Naive thymus-derived CD8-positive, alpha-beta T cell (primary cell): ENCODE measurements around the gene ZNF569. TPM values are rescaled to one million over a fixed set of nuclear protein-coding genes. Genes with fewer than 3 reads are reported as not detected.
A peak's percentile ranks its signal among the peaks of the same experiment; 100 is the strongest.

Experiments used
- ATAC-seq, 2 donors: fragments of 150-1000 bp; cut with Tn5 transposase in 1 of 2; sonication (Bioruptor Pico), chemical (Tn5 transposase) in 1 of 2; 1 replicate in 1 of 2; 2 replicates in 1 of 2; pipeline ENCODE4 v1.10.0; 2021; ENCODE audit warnings: mild to moderate bottlenecking in 2 of 2, moderate library complexity in 2 of 2
- POLR2A ChIA-PET: fragments of 350-600 bp; sonication (Branson Sonifier 250); formaldehyde crosslinking; loops from one replicate; lab custom pipeline; 2021; ENCODE audit warnings: antibody characterized with exemption; lab: Charles Lee
- DNase-seq, 10 donors: peaks; one replicate each; pipeline versions ENCODE4 v3.0.0 to v3.0.0-alpha.2; 2020 to 2022
- H3K27ac Mint-ChIP-seq, 10 donors: one replicate each; pipeline ENCODE4 v1.8.0; 2020 to 2022; ENCODE audit warnings: mild to moderate bottlenecking in 10 of 10, mixed read lengths in 10 of 10, moderate library complexity in 4 of 10, inconsistent platforms in 1 of 10
- H3K27me3 Mint-ChIP-seq, 5 donors: one replicate each; pipeline ENCODE4 v1.8.0; 2021 to 2022; ENCODE audit warnings: mixed read lengths in 5 of 5
- H3K36me3 Mint-ChIP-seq, 3 donors: one replicate each; pipeline ENCODE4 v1.8.0; 2020 to 2022; ENCODE audit warnings: mixed read lengths in 3 of 3, mild to moderate bottlenecking in 2 of 3, inconsistent platforms in 1 of 3
- H3K4me1 Mint-ChIP-seq, 4 donors: one replicate each; pipeline ENCODE4 v1.8.0; 2021 to 2022; ENCODE audit warnings: mixed read lengths in 4 of 4
- H3K4me3 Mint-ChIP-seq, 10 donors: one replicate each; pipeline ENCODE4 v1.8.0; 2020 to 2022; ENCODE audit warnings: mild to moderate bottlenecking in 10 of 10, mixed read lengths in 10 of 10, moderate library complexity in 6 of 10, inconsistent platforms in 1 of 10
- H3K9me3 Mint-ChIP-seq, 9 donors: one replicate each; pipeline ENCODE4 v1.8.0; 2020 to 2022; ENCODE audit warnings: mixed read lengths in 9 of 9, mild to moderate bottlenecking in 3 of 9, inconsistent platforms in 1 of 9, moderate library complexity in 1 of 9
- polyA plus RNA-seq, 3 donors: library from polyadenylated mRNA; unstranded; fragments of 300-500 nt; fragmentation: Illumina TruSeq; gene quantifications; one replicate each; pipeline ENCODE4 v1.2.3, GENCODE V29; 2021
- total RNA-seq, 8 experiments: library from RNA in 2 of 8; stranded (reverse) in 2 of 8; gene quantifications; one replicate each; pipeline ENCODE4 v1.2.3 and lab custom pipeline; 2021 to 2026

Gene ZNF569
- 10 to 100 TPM; 16.0 to 20.9 TPM for total RNA-seq
- 1 to 10 TPM; 3.0 to 6.6 (median 6.5) TPM for polyA plus RNA-seq
- total RNA-seq (lab: John Stamatoyannopoulos, UW) = 10.8 to 26.6 (median 14.2) reads per million in 6 experiments

DNA sequence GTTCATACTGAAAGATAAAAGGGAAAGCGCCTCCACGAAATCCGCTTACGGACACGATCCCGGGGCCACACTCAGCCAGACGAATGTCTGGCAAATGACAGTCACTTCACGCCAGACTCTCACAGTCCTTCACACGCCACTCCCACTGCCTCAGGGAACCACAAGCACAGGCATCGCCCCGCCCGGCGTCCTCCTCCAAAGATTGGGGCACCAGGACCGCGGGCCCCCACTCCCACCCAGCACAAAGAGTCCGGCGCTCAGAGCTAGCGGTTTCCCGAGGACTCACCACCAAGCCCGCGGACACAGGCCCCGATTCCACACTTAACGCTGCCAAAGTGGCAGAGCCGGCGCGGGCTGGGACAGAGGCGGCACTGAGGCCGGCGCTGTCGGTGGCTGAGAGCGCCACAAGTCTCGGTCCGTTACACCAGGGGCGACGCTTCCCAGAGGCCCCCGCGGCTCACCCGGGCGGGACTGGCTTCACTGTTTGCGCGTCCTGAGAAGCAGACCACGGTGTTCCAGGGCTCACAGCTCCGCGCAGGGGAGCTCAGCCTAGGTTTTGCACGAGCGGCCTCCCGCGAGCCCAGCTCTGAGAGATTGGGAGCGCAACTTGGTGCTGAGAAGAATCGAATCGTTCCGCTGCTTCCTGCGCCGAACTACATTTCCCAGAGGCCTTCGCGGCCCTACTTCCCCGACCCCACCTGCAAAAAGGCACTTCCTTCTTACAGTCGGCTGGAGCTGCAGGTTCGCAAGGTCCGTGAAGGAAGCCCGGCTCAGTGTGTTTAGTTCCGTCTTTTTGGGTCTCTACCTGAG lies at the start of gene ZNF569:
ZNF569 (minus strand) TSS at position 647 of the 810 bp plus-strand sequence. CDS start 22,523 bp downstream, outside the sequence.
- Mint-ChIP-seq H3K4me3 (peak within 1 kb of the TSS; percentile 88 to 98 (median 97)), H3K4me1 (peaks cover 33 to 47% (median 40%) of the 10 kb centered on the region in 4 donors), H3K27ac (peak within 1 kb of the TSS; percentile 92 to 100 (median 98)), H3K36me3 (peaks cover 17 to 27% (median 17%) of the 10 kb centered on the region in 3 donors), H3K27me3 (no peaks in the 10 kb centered on the region), H3K9me3 (peaks cover 0 to 33% (median 18%) of the 10 kb centered on the region in 9 donors)
- POLR2A ChIA-PET = interaction anchor here (0.9 to 4.3 kb wide), 17 partner anchors 9 to 862 kb away, joined by 3 to 62 read pairs (median 5); partner anchors contain the start of genes ZNF345, ZNF382, ZNF420 and ZNF461
- DNase-seq = peak; percentile 74 to 95 (median 92)
- peak; percentile 63 to 66 for ATAC-seq

DNA sequence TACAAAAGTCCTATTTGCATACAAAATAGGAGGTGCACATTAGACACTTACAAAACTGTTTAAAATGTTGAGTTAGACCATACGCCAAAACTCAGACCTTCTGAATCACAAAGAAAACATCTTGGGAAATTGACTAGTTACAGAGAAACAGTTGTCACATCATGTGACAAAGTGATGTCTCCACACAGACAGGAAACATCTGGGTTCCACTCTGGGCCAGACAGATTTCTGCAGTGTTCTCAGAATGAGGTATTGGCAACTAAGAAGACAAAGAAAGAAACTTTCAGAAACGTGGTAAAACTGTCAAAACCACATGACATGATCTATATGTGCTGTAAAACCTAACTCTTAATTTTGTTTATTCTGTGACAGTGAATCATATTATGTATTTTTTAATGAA lies 46.2 kb upstream of the ZNF569 start:
- H3K36me3 Mint-ChIP-seq = peaks cover 58 to 86% (median 79%) of the 10 kb centered on the region in 3 donors
- DNase-seq = no peak
- POLR2A ChIA-PET = no interaction called here
- ATAC-seq = no peak
- H3K27ac Mint-ChIP-seq = peak overlapping the region in 1 of 10 donors; percentile 6
- no peaks in the 10 kb centered on the region for H3K4me1 Mint-ChIP-seq
- H3K9me3 Mint-ChIP-seq = peaks cover 20 to 85% (median 47%) of the 10 kb centered on the region in 9 donors
- H3K4me3 Mint-ChIP-seq = no peak overlapping the region
- no peaks in the 10 kb centered on the region for H3K27me3 Mint-ChIP-seq

DNA sequence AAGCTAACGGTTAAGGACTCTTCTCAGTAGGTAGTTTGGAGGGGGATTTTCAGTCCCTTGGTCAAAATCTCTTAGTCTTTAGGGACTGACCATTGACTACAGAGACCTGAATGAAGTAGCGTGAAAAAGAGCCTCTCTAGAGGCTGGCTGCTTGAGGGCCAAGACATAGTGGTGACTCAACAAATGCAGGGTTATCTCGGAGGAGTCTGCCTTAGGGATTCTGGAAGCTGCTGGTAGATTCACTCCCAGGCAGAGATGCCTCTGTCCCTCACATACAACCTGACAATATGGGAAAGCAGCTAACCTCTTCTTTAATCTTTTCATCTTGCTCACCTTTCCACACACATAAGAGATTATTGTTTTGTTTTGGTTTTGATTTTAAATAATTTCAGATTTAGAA lies 44.6 kb upstream of the ZNF569 start:
- Mint-ChIP-seq H3K27me3 (no peaks in the 10 kb centered on the region), H3K4me1 (no peaks in the 10 kb centered on the region), H3K9me3 (peaks cover 20 to 75% (median 40%) of the 10 kb centered on the region in 9 donors), H3K4me3 (no peak overlapping the region), H3K36me3 (peaks cover 49 to 73% (median 70%) of the 10 kb centered on the region in 3 donors), H3K27ac (no peak overlapping the region)
- POLR2A ChIA-PET = no interaction called here
- ATAC-seq (no peak), DNase-seq (no peak)

DNA sequence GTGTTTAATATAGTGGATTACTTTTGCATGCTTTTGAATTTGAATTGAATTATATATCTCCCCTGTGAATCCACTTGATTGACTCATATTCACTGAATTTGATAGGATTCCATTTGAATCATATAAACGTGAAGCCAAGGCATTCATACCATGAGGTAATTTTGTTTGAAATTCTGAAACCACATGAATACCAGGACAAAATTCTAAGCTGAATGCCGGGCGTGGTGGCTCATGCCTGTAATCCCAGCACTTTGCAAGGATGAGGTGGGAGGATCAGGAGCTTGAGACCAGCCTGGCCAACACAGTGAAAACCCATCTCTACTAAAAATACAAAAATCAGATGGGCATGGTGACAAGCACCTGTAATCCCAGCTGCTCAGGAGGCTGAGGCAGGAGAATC lies 43.9 kb upstream of the ZNF569 start:
- peaks cover 48 to 67% (median 66%) of the 10 kb centered on the region in 3 donors for H3K36me3 Mint-ChIP-seq

DNA sequence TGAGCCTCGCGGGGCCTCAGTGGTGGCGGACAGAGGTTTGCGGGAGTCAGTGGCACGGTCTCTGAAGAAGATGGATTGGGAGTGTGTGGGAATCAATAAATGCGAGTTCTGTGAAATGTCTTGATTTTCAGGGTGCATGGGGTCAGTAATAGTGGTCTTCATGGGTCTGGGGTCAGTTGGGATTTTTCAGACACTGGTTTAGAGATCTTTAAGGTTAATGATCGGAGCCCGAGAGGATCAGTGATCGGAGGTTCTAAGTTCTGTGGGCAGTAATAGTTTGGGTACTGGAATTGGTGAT lies 39.9 kb upstream of the ZNF569 start:
- Mint-ChIP-seq H3K4me3 (no peak overlapping the region), H3K9me3 (peaks cover 0 to 54% (median 24%) of the 10 kb centered on the region in 9 donors), H3K27me3 (no peaks in the 10 kb centered on the region), H3K27ac (no peak overlapping the region), H3K4me1 (no peaks in the 10 kb centered on the region), H3K36me3 (peaks cover 31 to 51% (median 35%) of the 10 kb centered on the region in 3 donors)
- no peak for DNase-seq
- POLR2A ChIA-PET = interaction anchor here (0.6 to 3.3 kb wide), 10 partner anchors 39 to 1032 kb away, joined by 3 to 62 read pairs (median 9); partner anchors contain the start of genes ZNF345, ZNF527, ZNF540 and ZNF569
- ATAC-seq = no peak

More for the DNA sequence above, 43.9 kb upstream of the ZNF569 start:
- Mint-ChIP-seq H3K27ac (no peak overlapping the region), H3K27me3 (no peaks in the 10 kb centered on the region), H3K4me1 (no peaks in the 10 kb centered on the region), H3K9me3 (peaks cover 20 to 68% (median 37%) of the 10 kb centered on the region in 9 donors), H3K4me3 (no peak overlapping the region)
- no peak for ATAC-seq
- no peak for DNase-seq
- POLR2A ChIA-PET = no interaction called here

DNA sequence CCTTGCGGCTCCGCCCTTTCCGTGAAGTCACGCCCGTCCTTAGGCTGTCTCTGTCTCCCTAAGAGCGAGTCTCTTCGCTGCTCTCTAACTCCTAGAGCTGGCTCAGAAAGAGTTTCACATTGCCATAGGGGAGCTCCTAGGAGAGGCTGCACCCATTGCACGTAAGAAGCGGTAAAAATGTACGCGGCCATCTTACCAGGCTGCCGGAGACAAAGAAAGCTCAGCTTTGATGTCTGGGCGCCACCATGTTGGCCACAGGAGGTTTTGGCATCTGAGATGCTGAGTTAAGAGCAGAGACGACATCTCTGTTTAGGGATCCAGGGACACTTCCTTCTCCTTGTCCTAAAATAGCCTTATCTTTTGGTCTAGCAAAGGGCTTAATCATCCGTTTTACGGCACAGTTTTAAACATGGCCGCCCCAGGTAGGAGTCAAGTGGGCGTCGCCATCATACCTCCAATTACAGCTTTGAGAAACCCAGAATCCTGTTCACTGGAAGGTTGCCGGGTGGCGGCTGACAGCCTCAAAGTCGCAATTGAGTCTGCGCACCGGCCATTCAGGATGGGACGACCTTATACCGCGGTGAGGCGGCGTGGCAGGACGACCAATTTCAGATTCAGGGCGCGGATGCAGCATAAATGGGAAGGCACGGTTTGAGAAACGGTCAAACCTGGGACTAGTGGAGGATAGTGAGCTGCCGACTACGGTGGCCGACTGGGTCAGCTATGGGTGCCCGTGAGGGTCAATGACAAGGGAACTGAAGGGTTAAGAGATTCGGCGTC lies 39.3 kb upstream of the ZNF569 start, which contains the start of gene ZNF793:
ZNF793 (plus strand) TSS at position 553 of the 780 bp plus-strand sequence. CDS start 16,501 bp downstream, outside the sequence.
- Mint-ChIP-seq H3K36me3 (peaks cover 30 to 51% (median 32%) of the 10 kb centered on the region in 3 donors), H3K4me3 (no peak within 1 kb of the TSS), H3K9me3 (peaks cover 0 to 54% (median 27%) of the 10 kb centered on the region in 9 donors), H3K27me3 (no peaks in the 10 kb centered on the region), H3K4me1 (no peaks in the 10 kb centered on the region), H3K27ac (no peak within 1 kb of the TSS)
- POLR2A ChIA-PET = interaction anchor here (0.6 to 3.3 kb wide), 13 partner anchors 15 to 1032 kb away, joined by 3 to 62 read pairs (median 5); partner anchors contain the start of genes ZFP30, ZNF345, ZNF382 and ZNF527
- ATAC-seq (peak; percentile 88 to 89), DNase-seq (peak; percentile 65 to 93 (median 82))

DNA sequence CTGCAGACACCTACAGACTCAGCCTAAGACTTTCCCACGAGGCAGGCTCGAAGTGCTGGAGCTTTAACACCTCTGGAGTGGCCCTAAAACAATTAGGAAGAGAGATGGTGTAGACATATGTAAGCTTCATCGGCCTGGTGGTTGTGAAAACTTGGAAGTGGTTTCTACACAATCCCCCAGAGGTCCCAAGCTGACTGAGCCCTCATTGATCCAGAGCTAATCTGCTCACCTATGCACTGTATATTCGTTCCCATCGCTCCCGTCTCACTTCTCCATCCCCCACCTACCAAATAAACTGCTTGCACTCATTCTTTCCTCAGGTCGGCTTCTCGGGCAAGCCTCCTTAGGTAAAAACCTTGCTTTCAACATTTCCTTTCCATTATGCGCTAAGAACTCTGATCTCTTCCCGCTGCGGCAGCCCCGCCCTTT lies 38.7 kb upstream of the ZNF569 start:
- Mint-ChIP-seq H3K27ac (no peak overlapping the region), H3K4me3 (no peak overlapping the region), H3K9me3 (peaks cover 0 to 49% (median 26%) of the 10 kb centered on the region in 9 donors), H3K27me3 (no peaks in the 10 kb centered on the region), H3K4me1 (no peaks in the 10 kb centered on the region), H3K36me3 (peaks cover 25 to 47% (median 28%) of the 10 kb centered on the region in 3 donors)
- DNase-seq (no peak), ATAC-seq (peak; percentile 15 to 23)
- POLR2A ChIA-PET = interaction anchor here (0.5 to 3.3 kb wide), 11 partner anchors 16 to 901 kb away, joined by 3 to 62 read pairs (median 7); partner anchors contain the start of genes ZFP30, ZNF382, ZNF527 and ZNF540

DNA sequence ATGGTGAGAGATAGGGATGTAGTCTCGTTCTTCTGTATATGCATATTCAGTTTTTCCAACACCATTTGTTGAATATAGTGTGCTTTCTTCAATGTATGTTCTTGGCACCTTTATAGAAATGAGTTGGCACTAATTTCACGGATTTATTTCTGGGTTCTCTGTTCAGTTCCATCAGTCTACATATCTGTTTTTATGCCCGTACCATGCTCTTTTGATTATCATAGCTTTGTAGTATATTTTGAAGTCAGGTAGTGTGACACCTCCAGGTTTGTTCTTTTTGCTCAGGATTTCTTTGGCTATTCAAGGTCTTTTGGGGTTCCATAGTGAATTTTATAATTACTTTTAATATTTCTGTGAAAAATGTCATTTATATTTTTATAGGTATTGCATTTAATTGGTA lies 25.0 kb upstream of the ZNF569 start:
- H3K27ac Mint-ChIP-seq = no peak overlapping the region
- ATAC-seq (no peak), DNase-seq (no peak)
- peaks cover 4 to 34% (median 33%) of the 10 kb centered on the region in 3 donors for H3K36me3 Mint-ChIP-seq
- peaks cover 13 to 97% (median 41%) of the 10 kb centered on the region in 9 donors for H3K9me3 Mint-ChIP-seq
- H3K4me3 Mint-ChIP-seq = no peak overlapping the region
- no peaks in the 10 kb centered on the region for H3K4me1 Mint-ChIP-seq
- POLR2A ChIA-PET = no interaction called here
- no peaks in the 10 kb centered on the region for H3K27me3 Mint-ChIP-seq

DNA sequence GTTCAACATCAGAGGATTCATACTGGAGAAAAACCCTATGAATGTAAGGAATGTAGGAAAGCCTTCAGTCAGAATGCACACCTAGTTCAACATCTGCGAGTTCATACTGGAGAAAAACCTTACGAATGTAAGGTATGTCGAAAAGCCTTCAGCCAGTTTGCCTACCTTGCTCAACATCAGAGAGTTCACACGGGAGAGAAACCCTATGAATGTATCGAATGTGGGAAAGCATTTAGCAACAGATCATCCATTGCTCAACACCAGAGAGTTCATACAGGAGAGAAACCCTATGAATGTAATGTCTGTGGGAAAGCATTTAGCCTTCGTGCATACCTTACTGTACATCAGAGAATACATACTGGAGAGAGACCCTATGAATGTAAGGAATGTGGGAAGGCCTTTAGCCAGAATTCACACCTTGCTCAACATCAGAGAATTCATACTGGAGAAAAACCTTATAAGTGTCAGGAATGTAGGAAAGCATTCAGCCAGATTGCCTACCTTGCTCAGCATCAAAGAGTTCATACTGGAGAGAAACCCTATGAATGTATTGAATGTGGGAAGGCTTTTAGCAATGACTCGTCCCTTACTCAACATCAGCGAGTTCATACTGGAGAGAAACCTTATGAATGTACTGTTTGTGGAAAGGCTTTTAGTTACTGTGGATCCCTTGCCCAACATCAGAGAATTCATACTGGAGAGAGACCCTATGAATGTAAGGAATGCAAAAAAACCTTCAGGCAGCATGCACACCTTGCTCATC lies 17.3 kb upstream of the ZNF569 start:
- no peaks in the 10 kb centered on the region for H3K4me1 Mint-ChIP-seq
- H3K27me3 Mint-ChIP-seq = no peaks in the 10 kb centered on the region
- peaks cover 63 to 75% (median 64%) of the 10 kb centered on the region in 3 donors for H3K36me3 Mint-ChIP-seq
- H3K4me3 Mint-ChIP-seq = peak overlapping the region in 1 of 10 donors; percentile 50
- no peak overlapping the region for H3K27ac Mint-ChIP-seq
- no peak for ATAC-seq
- POLR2A ChIA-PET = no interaction called here
- DNase-seq = no peak
- H3K9me3 Mint-ChIP-seq = peaks cover 19 to 99% (median 56%) of the 10 kb centered on the region in 9 donors

DNA sequence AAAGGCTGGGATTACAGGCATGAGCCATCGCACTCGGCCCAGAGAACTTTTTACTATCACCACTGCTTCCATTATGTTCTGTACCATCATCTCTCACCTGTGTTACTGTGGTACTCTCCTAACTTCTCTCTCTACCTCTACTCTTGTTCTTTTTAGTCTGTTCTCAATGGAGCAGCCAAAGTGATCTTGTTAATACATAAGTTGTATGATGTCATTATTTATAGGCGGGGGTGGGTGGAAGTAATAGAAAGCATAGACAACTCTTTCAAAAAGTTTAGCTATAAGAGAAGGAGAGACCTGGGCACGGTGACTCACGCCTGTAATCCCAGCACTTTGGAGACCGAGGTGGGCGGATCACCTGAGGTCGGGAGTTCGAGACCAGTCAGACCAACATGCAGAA lies 4.9 kb upstream of the ZNF569 start:
- ATAC-seq (no peak), DNase-seq (no peak)
- Mint-ChIP-seq H3K36me3 (peaks cover 0 to 37% (median 27%) of the 10 kb centered on the region in 3 donors), H3K4me3 (no peak overlapping the region), H3K27ac (no peak overlapping the region), H3K4me1 (peaks cover 25 to 28% (median 27%) of the 10 kb centered on the region in 4 donors), H3K9me3 (peaks cover 0 to 42% (median 27%) of the 10 kb centered on the region in 9 donors), H3K27me3 (no peaks in the 10 kb centered on the region)
- POLR2A ChIA-PET = interaction anchor here (0.5 to 1.2 kb wide), 2 partner anchors 123 to 617 kb away, joined by 3 to 5 read pairs; partner anchors contain the start of genes ZNF540 and ZNF571

DNA sequence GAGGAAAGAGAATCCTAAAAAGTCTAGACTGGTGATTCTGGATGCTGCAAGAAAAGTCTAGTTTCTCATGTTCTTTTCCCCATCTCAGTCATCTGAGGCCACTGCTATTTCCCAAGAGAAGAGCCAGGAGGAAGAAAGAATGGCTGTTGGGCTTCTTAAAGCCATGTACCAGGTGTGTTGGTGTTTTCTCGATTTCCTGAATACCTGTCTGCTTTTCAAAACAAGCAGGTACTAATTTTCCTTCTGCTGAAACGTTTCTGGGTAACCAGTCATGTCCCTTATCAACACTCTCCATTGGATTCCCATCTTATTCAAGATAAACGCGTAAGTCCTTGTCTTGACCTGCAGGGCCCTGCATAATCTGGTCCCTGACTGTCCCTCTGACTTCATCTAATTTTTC lies 3.0 kb upstream of the ZNF569 start:
- Mint-ChIP-seq H3K27ac (peak overlapping the region; percentile 93 to 100 (median 99)), H3K36me3 (peaks cover 3 to 19% (median 9%) of the 10 kb centered on the region in 3 donors), H3K9me3 (peaks cover 0 to 27% (median 9%) of the 10 kb centered on the region in 9 donors), H3K4me3 (peak overlapping the region; percentile 88 to 99 (median 97)), H3K4me1 (peaks cover 28 to 40% (median 37%) of the 10 kb centered on the region in 4 donors), H3K27me3 (no peaks in the 10 kb centered on the region)
- POLR2A ChIA-PET = interaction anchor here (0.6 to 0.8 kb wide), 2 partner anchors 124 to 992 kb away, joined by 3 read pairs; partner anchors contain the start of genes ZNF540 and ZNF571
- no peak for ATAC-seq
- no peak for DNase-seq
